Calu3 (cell line): Measurements from ENCODE around the gene DHDDS. TPM values are rescaled to one million over a fixed set of nuclear protein-coding genes. Genes with fewer than 3 reads are reported as not detected.

Experiments
- BruUV-seq: library from RNA; stranded (reverse); fragments of 400-500 nt; replicated peaks from 2 replicates; lab custom pipeline; 2021; lab: Mats Ljungman, UMichigan
- CTCF ChIA-PET: fragments of 300-600 bp; sonication (Branson Sonifier 250); formaldehyde crosslinking; loops from one replicate; lab custom pipeline; 2022; ENCODE audit warnings: antibody characterized with exemption; lab: Charles Lee
- DNase-seq: peaks from one replicate; pipeline ENCODE4 v3.0.0; 2022
- H3K27ac Mint-ChIP-seq: one replicate; pipeline ENCODE4 v1.8.0; 2022; ENCODE audit warnings: mixed read lengths; ENCODE audit not compliant: unreplicated experiment
- H3K27me3 Mint-ChIP-seq: one replicate; pipeline ENCODE4 v1.8.0; 2022; ENCODE audit warnings: mixed read lengths; ENCODE audit not compliant: unreplicated experiment
- H3K36me3 Mint-ChIP-seq: one replicate; pipeline ENCODE4 v1.8.0; 2022; ENCODE audit warnings: mild to moderate bottlenecking, moderate library complexity, mixed read lengths; ENCODE audit not compliant: insufficient read depth, unreplicated experiment
- H3K4me1 Mint-ChIP-seq: one replicate; pipeline ENCODE4 v1.8.0; 2022; ENCODE audit warnings: mild to moderate bottlenecking, low read depth, mixed read lengths; ENCODE audit not compliant: unreplicated experiment
- H3K4me3 Mint-ChIP-seq: one replicate; pipeline ENCODE4 v1.8.0; 2022; ENCODE audit warnings: mild to moderate bottlenecking, low read depth, moderate library complexity, mixed read lengths; ENCODE audit not compliant: unreplicated experiment
- H3K9me3 Mint-ChIP-seq: one replicate; pipeline ENCODE4 v1.8.0; 2022; ENCODE audit warnings: low read depth, mixed read lengths; ENCODE audit not compliant: unreplicated experiment
- CTCF ChIP-seq: fragments of 200-600 bp; IDR thresholded peaks from one replicate; pipeline ENCODE4 v1.8.0; 2022; ENCODE audit warnings: antibody characterized with exemption; ENCODE audit not compliant: unreplicated experiment
- intact Hi-C: fragments of 100-400 bp; cut with micrococcal nuclease; formaldehyde crosslinking; loops from one replicate; pipeline ENCODE4 v1.10.0; 2022; ENCODE audit not compliant: unreplicated experiment
- total RNA-seq: library from RNA; stranded (reverse); gene quantifications from 2 replicates; pipeline ENCODE4 v1.2.3, GENCODE V29; 2022

Gene DHDDS
- total RNA-seq, 1 experiment from 2014 or later: 32.8 TPM

GRCh38 chr1:26516987-26517765 lies 85.1 kb downstream of the DHDDS start:
- H3K9me3 Mint-ChIP-seq: no peaks in the 10 kb centered on the region
- no peak for TF ChIP-seq CTCF
- H3K4me3 Mint-ChIP-seq: no peak overlapping the region
- BruUV-seq: no TSS peak
- no peaks in the 10 kb centered on the region for H3K36me3 Mint-ChIP-seq
- no peak overlapping the region for H3K27ac Mint-ChIP-seq
- no peaks in the 10 kb centered on the region for H3K4me1 Mint-ChIP-seq
- no peak for DNase-seq
- intact Hi-C loops: no loop called here
- H3K27me3 Mint-ChIP-seq: no peaks in the 10 kb centered on the region
- CTCF ChIA-PET: no interaction called here

GRCh38 chr1:26517766-26518049 lies 85.6 kb downstream of the DHDDS start:
- H3K36me3 Mint-ChIP-seq: no peaks in the 10 kb centered on the region
- no peaks in the 10 kb centered on the region for H3K27me3 Mint-ChIP-seq
- no peak for DNase-seq
- H3K9me3 Mint-ChIP-seq: no peaks in the 10 kb centered on the region
- no peak overlapping the region for H3K4me3 Mint-ChIP-seq
- H3K27ac Mint-ChIP-seq: no peak overlapping the region
- BruUV-seq: no TSS peak
- H3K4me1 Mint-ChIP-seq: no peaks in the 10 kb centered on the region
- intact Hi-C loops: no loop called here
- no peak for TF ChIP-seq CTCF
- CTCF ChIA-PET: no interaction called here

GRCh38 chr1:26518355-26518754 lies 86.2 kb downstream of the DHDDS start:
- Mint-ChIP-seq H3K9me3 (no peaks in the 10 kb centered on the region), H3K4me1 (no peaks in the 10 kb centered on the region), H3K36me3 (no peaks in the 10 kb centered on the region), H3K27ac (no peak overlapping the region), H3K27me3 (no peaks in the 10 kb centered on the region), H3K4me3 (no peak overlapping the region)
- intact Hi-C loops: no loop called here
- CTCF ChIA-PET: no interaction called here
- no peak for TF ChIP-seq CTCF
- no TSS peak for BruUV-seq
- DNase-seq: no peak

- CTCF ChIA-PET: no interaction called here
- peaks cover 6% of the 10 kb centered on the region for H3K36me3 Mint-ChIP-seq
- no peak for DNase-seq
- H3K4me3 Mint-ChIP-seq: no peak overlapping the region
- H3K9me3 Mint-ChIP-seq: no peaks in the 10 kb centered on the region
- H3K27me3 Mint-ChIP-seq: no peaks in the 10 kb centered on the region
- no peak overlapping the region for H3K27ac Mint-ChIP-seq
- BruUV-seq: no TSS peak
- TF ChIP-seq CTCF: no peak
- intact Hi-C loops: no loop called here
- peaks cover 13% of the 10 kb centered on the region for H3K4me1 Mint-ChIP-seq
Measured at GRCh38 chr1:26520339-26520738, 88.2 kb downstream of the DHDDS start.

Other genes with a start within 250 kb of the DHDDS start
- not detected in 2 replicates for gene CATSPER4, start 241.7 kb upstream of the DHDDS start, total RNA-seq
- 19.9 and 24.6 TPM in 2 replicates for gene CEP85, start 198.1 kb upstream of the DHDDS start, total RNA-seq
- gene SH3BGRL3, start 152.2 kb upstream of the DHDDS start, total RNA-seq: 74.6 and 107 TPM in 2 replicates
- gene UBXN11, start 125.7 kb upstream of the DHDDS start, total RNA-seq: 24.0 and 32.0 TPM in 2 replicates
- gene CD52, start 114.4 kb upstream of the DHDDS start, total RNA-seq: not detected in 2 replicates
- 6.4 and 17.6 TPM in 2 replicates for gene CRYBG2, start 78.2 kb upstream of the DHDDS start, total RNA-seq
- not detected in 2 replicates for gene ZNF683, start 59.6 kb upstream of the DHDDS start, total RNA-seq
- gene LIN28A, start 21.5 kb upstream of the DHDDS start, total RNA-seq: not detected in 2 replicates
- gene HMGN2, start 40.1 kb downstream of the DHDDS start, total RNA-seq: 269 and 290 TPM in 2 replicates
- gene RPS6KA1, start 97.4 kb downstream of the DHDDS start, total RNA-seq: 25.8 and 28.1 TPM in 2 replicates